Body of pancreas (tissue), 4 donors: ENCODE results near the gene PTTG1IP.

ENCODE experiments used
- CTCF ChIP-seq, 7 experiments: fragments of 450-650 bp in 4 of 7; fragments of 200-600 bp in 3 of 7; sonication (generic) in 3 of 7; IDR thresholded peaks; one replicate each; pipeline ENCODE4 v1.5.1; 2016 to 2019; ENCODE audit warnings: antibody characterized with exemption in 7 of 7
- POLR2A ChIP-seq, 3 donors: fragments of 450-650 bp; IDR thresholded peaks; one replicate each; pipeline ENCODE4 v1.6.1; 2016; ENCODE audit warnings: antibody characterized with exemption in 3 of 3, mild to moderate bottlenecking in 2 of 3

GRCh38 chr21:44850208-44850800 lies 23.2 kb downstream of the PTTG1IP start:
- TF ChIP-seq POLR2A (IDR thresholded peaks at IDR 0.05) (no peak), CTCF (IDR thresholded peaks at IDR 0.05) (no peak)
